SJCRH30 (cell line): ENCODE results near the gene DENND1B. TPM values are rescaled to one million over a fixed set of nuclear protein-coding genes. Genes with fewer than 3 reads are reported as not detected.

ENCODE experiments used
- DNase-seq, 2 experiments: peaks; one replicate each; pipeline ENCODE4 v3.0.0-alpha.2; 2015 to 2020
- H3K27ac ChIP-seq: fragments of 250-450 bp; sonication (Bioruptor Pico); 2 replicates; pipeline ENCODE4 v1.5.1; 2020; ENCODE audit warnings: mild to moderate bottlenecking, moderate library complexity
- H3K27me3 ChIP-seq: fragments of 250-450 bp; sonication (Bioruptor Pico); 2 replicates; pipeline ENCODE4 v1.5.1; 2020; ENCODE audit warnings: mild to moderate bottlenecking, moderate library complexity
- H3K36me3 ChIP-seq: fragments of 250-450 bp; sonication (Bioruptor Pico); 2 replicates; pipeline ENCODE4 v1.5.1; 2020; ENCODE audit warnings: mild to moderate bottlenecking, moderate library complexity
- H3K4me1 ChIP-seq: fragments of 250-450 bp; sonication (Bioruptor Pico); 2 replicates; pipeline ENCODE4 v1.5.1; 2020; ENCODE audit warnings: mild to moderate bottlenecking, moderate library complexity
- H3K4me3 ChIP-seq: fragments of 250-450 bp; sonication (Bioruptor Pico); 2 replicates; pipeline ENCODE4 v1.5.1; 2020; ENCODE audit warnings: mild to moderate bottlenecking, moderate library complexity
- H3K9me3 ChIP-seq: fragments of 250-450 bp; sonication (Bioruptor Pico); replicated peaks from 2 replicates; pipeline ENCODE4 v1.5.1; 2020; ENCODE audit warnings: mild to moderate bottlenecking, moderate library complexity
- total RNA-seq: library from RNA; depleted of rRNA; stranded (reverse); fragments of >200 nt; shearing (Covaris generic); gene quantifications from 2 replicates; pipeline ENCODE4 v1.2.3, GENCODE V29; 2014; rRNA removed

The DENND1B gene, protein sequence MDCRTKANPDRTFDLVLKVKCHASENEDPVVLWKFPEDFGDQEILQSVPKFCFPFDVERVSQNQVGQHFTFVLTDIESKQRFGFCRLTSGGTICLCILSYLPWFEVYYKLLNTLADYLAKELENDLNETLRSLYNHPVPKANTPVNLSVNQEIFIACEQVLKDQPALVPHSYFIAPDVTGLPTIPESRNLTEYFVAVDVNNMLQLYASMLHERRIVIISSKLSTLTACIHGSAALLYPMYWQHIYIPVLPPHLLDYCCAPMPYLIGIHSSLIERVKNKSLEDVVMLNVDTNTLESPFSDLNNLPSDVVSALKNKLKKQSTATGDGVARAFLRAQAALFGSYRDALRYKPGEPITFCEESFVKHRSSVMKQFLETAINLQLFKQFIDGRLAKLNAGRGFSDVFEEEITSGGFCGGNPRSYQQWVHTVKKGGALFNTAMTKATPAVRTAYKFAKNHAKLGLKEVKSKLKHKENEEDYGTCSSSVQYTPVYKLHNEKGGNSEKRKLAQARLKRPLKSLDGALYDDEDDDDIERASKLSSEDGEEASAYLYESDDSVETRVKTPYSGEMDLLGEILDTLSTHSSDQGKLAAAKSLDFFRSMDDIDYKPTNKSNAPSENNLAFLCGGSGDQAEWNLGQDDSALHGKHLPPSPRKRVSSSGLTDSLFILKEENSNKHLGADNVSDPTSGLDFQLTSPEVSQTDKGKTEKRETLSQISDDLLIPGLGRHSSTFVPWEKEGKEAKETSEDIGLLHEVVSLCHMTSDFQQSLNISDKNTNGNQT
- total RNA-seq: 3.6 and 4.2 TPM in 2 replicates

DNA sequence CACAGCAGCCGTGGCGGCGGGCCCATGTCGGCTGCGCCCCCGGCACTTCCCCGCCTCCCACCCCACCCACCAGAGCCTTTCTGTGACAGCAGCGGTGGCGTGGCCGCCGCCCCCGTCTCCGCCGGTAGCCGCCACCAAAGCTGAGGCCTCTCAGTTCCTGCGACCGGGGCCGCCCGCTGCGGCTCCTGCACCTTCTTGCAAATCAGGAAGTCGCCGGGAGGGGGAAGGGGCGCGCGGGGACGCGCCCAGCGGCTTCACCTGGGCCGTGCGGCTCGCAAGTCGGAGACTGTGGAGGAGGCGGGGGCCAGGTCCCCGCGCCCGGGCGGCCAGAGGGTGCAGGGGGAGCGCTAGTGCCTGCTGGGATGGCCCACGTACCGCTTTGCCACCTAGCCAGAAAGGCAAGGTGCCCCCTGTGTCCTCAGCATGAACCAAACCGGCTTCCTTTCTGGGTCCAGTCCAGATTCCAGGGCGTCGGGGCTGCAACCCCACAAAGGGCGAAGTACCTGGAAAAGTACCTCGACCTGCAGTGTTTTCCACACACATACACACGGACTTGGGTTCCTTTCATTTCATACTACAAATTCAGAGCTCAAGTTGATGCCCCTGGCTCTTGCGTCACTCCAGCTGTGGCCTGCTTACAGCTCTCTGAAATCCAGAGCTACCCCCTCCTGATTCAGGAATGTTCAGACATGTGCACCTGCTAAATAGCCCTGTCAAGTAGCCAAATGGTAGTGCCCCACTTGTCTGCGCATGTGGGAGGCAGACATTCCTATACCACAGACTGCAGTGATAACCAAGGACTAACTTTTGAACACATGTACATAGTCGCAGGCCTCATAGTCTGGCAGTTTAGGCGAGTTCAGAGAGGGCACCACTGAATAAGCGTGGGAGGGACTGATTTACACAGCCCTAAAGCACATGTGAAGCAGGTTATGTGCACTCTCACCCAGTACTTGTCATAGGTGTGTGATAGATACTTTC is at the start of gene DENND1B:
DENND1B (minus strand) TSS at position 199 of the 981 bp plus-strand sequence. CDS start 325 bp downstream, outside the sequence.
- no peaks in the 10 kb centered on the region for H3K9me3 ChIP-seq
- H3K36me3 ChIP-seq: no peaks in the 10 kb centered on the region
- H3K4me3 ChIP-seq: peak within 1 kb of the TSS; percentile 66
- peak within 1 kb of the TSS; percentile 21; the same call in 1 of the 2 replicates for H3K27ac ChIP-seq
- H3K4me1 ChIP-seq: peaks cover 4% of the 10 kb centered on the region; the same call in 1 of the 2 replicates
- H3K27me3 ChIP-seq: no peaks in the 10 kb centered on the region
- peak; percentile 50 to 59 for DNase-seq

GRCh38 chr1:197814306-197814705 is 39.0 kb upstream of the DENND1B start:
- Histone ChIP-seq H3K4me3 (no peak overlapping the region), H3K9me3 (no peaks in the 10 kb centered on the region), H3K27me3 (no peaks in the 10 kb centered on the region), H3K27ac (no peak overlapping the region), H3K4me1 (no peaks in the 10 kb centered on the region), H3K36me3 (no peaks in the 10 kb centered on the region)
- no peak for DNase-seq

- H3K4me1 ChIP-seq: no peaks in the 10 kb centered on the region
- H3K27ac ChIP-seq: no peak overlapping the region
- DNase-seq: no peak
- H3K36me3 ChIP-seq: no peaks in the 10 kb centered on the region
- no peaks in the 10 kb centered on the region for H3K9me3 ChIP-seq
- H3K27me3 ChIP-seq: no peaks in the 10 kb centered on the region
- no peak overlapping the region for H3K4me3 ChIP-seq
Measured at GRCh38 chr1:197813741-197814140, 38.5 kb upstream of the DENND1B start.

DNA sequence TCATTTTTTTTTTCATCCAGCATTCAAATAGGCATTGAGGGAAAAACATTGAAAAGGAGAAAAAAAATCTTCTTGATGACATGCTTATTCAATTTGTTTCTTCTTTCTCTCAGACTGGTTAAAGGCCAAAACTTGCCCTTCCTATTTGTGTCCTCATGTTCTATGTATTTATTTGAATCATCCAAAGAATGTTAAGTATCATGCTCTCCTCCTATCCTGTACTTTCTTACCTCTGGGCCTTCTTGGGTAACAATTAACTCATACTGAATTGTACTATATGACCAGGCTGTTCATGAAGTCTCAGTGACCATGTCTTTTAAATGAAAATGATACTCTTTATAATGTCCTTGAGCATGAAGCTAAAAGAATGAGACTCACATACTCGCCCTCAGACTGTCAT is 36.5 kb upstream of the DENND1B start:
- no peak for DNase-seq
- H3K36me3 ChIP-seq: no peaks in the 10 kb centered on the region
- no peaks in the 10 kb centered on the region for H3K9me3 ChIP-seq

DNA sequence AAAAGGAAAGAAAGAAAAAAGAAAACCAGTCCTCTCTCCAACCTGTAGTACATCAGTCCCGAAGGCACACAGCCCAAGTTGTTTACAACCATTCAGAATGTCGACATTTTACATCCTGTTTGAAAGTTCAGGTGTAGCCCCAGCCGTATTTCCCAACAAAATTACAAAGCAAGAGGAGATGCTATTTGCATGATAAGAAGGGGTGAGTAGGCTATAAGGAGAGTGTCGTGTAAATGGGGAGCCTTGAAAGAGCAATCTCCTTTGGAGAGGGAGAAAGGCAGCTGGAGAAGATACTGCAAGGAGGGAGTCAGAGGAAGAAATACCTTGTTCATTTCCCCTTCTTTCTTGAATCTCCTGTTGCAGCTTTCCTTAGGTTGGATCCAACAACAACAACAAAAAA is 35.5 kb upstream of the DENND1B start:
- Histone ChIP-seq H3K4me3 (no peak overlapping the region), H3K36me3 (no peaks in the 10 kb centered on the region), H3K27me3 (no peaks in the 10 kb centered on the region), H3K4me1 (no peaks in the 10 kb centered on the region), H3K27ac (no peak overlapping the region), H3K9me3 (no peaks in the 10 kb centered on the region)
- DNase-seq: no peak

More for the DNA sequence above, 36.5 kb upstream of the DENND1B start:
- no peak overlapping the region for H3K27ac ChIP-seq
- H3K4me1 ChIP-seq: no peaks in the 10 kb centered on the region
- no peaks in the 10 kb centered on the region for H3K27me3 ChIP-seq
- H3K4me3 ChIP-seq: no peak overlapping the region

GRCh38 chr1:197808880-197809279 is 33.6 kb upstream of the DENND1B start:
- no peaks in the 10 kb centered on the region for H3K27me3 ChIP-seq
- no peaks in the 10 kb centered on the region for H3K9me3 ChIP-seq
- H3K36me3 ChIP-seq: no peaks in the 10 kb centered on the region
- H3K4me1 ChIP-seq: no peaks in the 10 kb centered on the region
- H3K4me3 ChIP-seq: no peak overlapping the region
- no peak for DNase-seq
- no peak overlapping the region for H3K27ac ChIP-seq

DNA sequence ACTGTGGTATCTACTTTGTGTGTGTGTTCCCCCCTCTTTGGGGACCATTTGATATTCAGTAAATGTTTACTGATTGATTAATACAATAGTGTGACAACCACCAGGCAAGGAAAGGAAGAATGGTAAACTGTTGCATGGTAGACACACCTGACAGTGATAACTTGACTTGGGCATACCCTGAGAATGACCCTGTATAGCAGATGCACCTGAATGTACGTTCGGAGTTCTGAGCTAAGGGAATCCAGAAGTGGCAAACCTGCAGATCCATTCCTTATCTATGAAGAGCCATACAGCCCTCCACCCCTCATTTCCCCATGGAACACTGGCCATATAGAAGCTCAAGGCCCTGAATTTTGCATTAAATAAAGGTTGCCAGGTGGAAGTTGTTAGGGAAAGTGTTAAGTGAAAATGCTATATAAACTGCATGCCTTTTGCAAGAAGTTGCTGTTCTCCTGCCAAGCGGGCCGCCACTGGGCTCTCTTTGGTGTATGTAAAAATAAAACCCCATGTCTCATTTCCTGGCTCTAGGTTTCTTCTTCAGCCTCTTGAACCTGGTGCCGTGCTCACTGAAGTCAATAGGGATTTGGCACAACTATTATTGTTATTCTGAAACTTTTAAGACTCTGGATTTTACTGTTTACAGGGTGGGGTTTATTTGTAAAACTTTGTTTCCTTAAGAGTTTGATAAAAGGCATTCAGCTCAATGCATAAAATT is 32.6 kb upstream of the DENND1B start:
- H3K4me3 ChIP-seq: no peak overlapping the region
- H3K27me3 ChIP-seq: no peaks in the 10 kb centered on the region
- no peaks in the 10 kb centered on the region for H3K4me1 ChIP-seq
- no peaks in the 10 kb centered on the region for H3K9me3 ChIP-seq
- DNase-seq: no peak
- H3K36me3 ChIP-seq: no peaks in the 10 kb centered on the region
- no peak overlapping the region for H3K27ac ChIP-seq

DNA sequence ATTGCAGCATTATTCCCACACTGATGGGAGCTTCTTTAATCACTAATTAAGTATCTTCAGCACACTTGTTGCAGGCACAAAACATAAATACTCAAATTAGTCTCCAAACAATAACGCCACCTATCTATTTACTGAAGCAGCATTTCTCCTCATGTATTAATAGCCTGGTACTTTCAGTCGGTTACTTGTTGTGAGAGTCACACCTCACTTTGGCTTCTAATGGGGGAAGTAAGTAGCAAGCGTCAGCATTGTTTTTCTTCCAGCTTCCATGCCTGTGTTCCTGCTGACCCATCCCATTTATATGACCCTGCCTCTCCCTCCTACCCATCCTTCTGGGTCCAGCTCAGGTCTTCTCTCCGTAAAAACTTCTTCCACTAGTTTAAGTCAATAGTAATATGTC is 31.9 kb upstream of the DENND1B start:
- Histone ChIP-seq H3K9me3 (no peaks in the 10 kb centered on the region), H3K27me3 (no peaks in the 10 kb centered on the region), H3K4me3 (no peak overlapping the region), H3K36me3 (no peaks in the 10 kb centered on the region), H3K27ac (no peak overlapping the region), H3K4me1 (no peaks in the 10 kb centered on the region)
- no peak for DNase-seq

DNA sequence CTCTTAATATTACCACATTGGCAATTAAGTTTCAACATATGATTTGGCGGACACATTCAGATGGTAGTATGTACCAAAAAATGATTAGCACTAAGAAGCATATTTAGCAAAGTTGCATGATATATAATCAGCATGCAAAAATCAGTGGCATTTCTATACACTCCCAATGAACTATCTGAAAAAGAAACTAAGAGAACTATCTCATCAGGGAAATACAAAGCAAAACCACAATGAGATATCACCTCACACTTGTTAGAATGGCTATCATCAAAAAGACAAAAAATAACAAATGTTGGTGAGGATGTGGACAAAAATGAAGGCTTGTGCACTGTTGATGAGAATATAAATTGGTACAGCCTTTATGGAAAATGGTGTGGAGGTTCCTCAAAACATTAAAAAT is 31.4 kb upstream of the DENND1B start:
- H3K4me1 ChIP-seq: no peaks in the 10 kb centered on the region
- no peaks in the 10 kb centered on the region for H3K27me3 ChIP-seq
- no peaks in the 10 kb centered on the region for H3K9me3 ChIP-seq
- no peaks in the 10 kb centered on the region for H3K36me3 ChIP-seq
- no peak for DNase-seq
- no peak overlapping the region for H3K4me3 ChIP-seq
- no peak overlapping the region for H3K27ac ChIP-seq

DNA sequence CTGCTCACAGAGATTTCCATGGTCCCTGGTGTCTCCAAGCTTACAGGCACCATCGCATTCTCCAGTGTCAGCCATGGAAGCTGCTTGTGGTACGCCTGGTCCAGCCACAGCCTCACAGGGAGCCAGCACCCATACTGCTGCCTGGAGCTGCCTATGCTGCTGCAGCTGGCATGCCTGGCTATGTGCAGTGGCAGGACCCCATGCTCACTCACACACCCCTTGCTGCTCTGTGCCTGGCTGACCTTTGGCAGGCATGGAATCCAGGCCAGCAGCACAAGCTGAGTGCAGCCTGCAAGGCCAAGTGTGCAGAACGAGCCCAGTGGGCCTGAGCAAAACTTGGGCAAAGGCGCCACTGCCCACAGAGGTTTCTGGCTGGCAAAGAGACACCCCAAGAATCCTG is 26.4 kb upstream of the DENND1B start:
- Histone ChIP-seq H3K27ac (no peak overlapping the region), H3K9me3 (no peaks in the 10 kb centered on the region), H3K4me1 (no peaks in the 10 kb centered on the region), H3K36me3 (no peaks in the 10 kb centered on the region), H3K27me3 (no peaks in the 10 kb centered on the region), H3K4me3 (no peak overlapping the region)
- no peak for DNase-seq

GRCh38 chr1:197801111-197801482 is 25.8 kb upstream of the DENND1B start:
- Histone ChIP-seq H3K9me3 (no peaks in the 10 kb centered on the region), H3K36me3 (no peaks in the 10 kb centered on the region), H3K27ac (no peak overlapping the region), H3K4me3 (no peak overlapping the region), H3K4me1 (no peaks in the 10 kb centered on the region), H3K27me3 (no peaks in the 10 kb centered on the region)
- DNase-seq: no peak

- H3K4me1 ChIP-seq: no peaks in the 10 kb centered on the region
- DNase-seq: no peak
- no peaks in the 10 kb centered on the region for H3K9me3 ChIP-seq
Measured at GRCh38 chr1:197800379-197801110, 25.3 kb upstream of the DENND1B start.

GRCh38 chr1:197799271-197799670 is 24.0 kb upstream of the DENND1B start:
- Histone ChIP-seq H3K27me3 (no peaks in the 10 kb centered on the region), H3K36me3 (no peaks in the 10 kb centered on the region), H3K9me3 (no peaks in the 10 kb centered on the region), H3K27ac (no peak overlapping the region), H3K4me3 (no peak overlapping the region), H3K4me1 (no peaks in the 10 kb centered on the region)
- DNase-seq: peak; percentile 4

More at GRCh38 chr1:197800379-197801110, 25.3 kb upstream of the DENND1B start:
- Histone ChIP-seq H3K4me3 (no peak overlapping the region), H3K27ac (no peak overlapping the region), H3K36me3 (no peaks in the 10 kb centered on the region), H3K27me3 (no peaks in the 10 kb centered on the region)
